HEK293T (cell line): Measurements from ENCODE around the gene DNAH1.

ENCODE experiments used
- ARNT ChIP-seq: fragments of 450-650 bp; IDR thresholded peaks from 2 replicates; pipeline ENCODE4 v1.6.1; 2017; ENCODE audit warnings: mild to moderate bottlenecking
- BHLHE40 ChIP-seq: fragments of 450-650 bp; IDR thresholded peaks from 2 replicates; pipeline ENCODE4 v1.6.1; 2016; ENCODE audit warnings: mild to moderate bottlenecking, moderate library complexity, borderline replicate concordance
- FOXA1 ChIP-seq: fragments of 450-650 bp; IDR thresholded peaks from 2 replicates; pipeline ENCODE4 v1.6.1; 2016; ENCODE audit warnings: mild to moderate bottlenecking
- FOXK2 ChIP-seq: fragments of 450-650 bp; IDR thresholded peaks from 2 replicates; pipeline ENCODE4 v1.6.1; 2016; ENCODE audit warnings: mild to moderate bottlenecking
- FOXM1 ChIP-seq: fragments of 450-650 bp; IDR thresholded peaks from 2 replicates; pipeline ENCODE4 v1.6.1; 2017; ENCODE audit warnings: mild to moderate bottlenecking, borderline replicate concordance
- HDGF ChIP-seq: fragments of 450-650 bp; IDR thresholded peaks from 2 replicates; pipeline ENCODE4 v1.6.1; 2017; ENCODE audit warnings: antibody characterized with exemption, borderline replicate concordance
- PKNOX1 ChIP-seq: fragments of 450-650 bp; IDR thresholded peaks from 2 replicates; pipeline ENCODE4 v1.6.1; 2016
- SP1 ChIP-seq: fragments of 450-650 bp; IDR thresholded peaks from 2 replicates; pipeline ENCODE4 v1.6.1; 2017
- SUZ12 ChIP-seq: fragments of 450-650 bp; IDR thresholded peaks from 2 replicates; pipeline ENCODE4 v1.6.1; 2016; ENCODE audit warnings: mild to moderate bottlenecking
- TARDBP ChIP-seq: fragments of 450-650 bp; IDR thresholded peaks from 2 replicates; pipeline ENCODE4 v1.6.1; 2016
- ZNF384 ChIP-seq: fragments of 450-650 bp; IDR thresholded peaks from 2 replicates; pipeline ENCODE4 v1.6.1; 2016

GRCh38 chr3:52423173-52423572 is 107.1 kb downstream of the DNAH1 start:
- TF ChIP-seq SP1 (no peak), FOXA1 (no peak), FOXK2 (no peak), SUZ12 (no peak), TARDBP (no peak), BHLHE40 (no peak), HDGF (no peak), PKNOX1 (no peak), ZNF384 (no peak), ARNT (no peak), FOXM1 (no peak)
